Fibroblast of the aortic adventitia (primary cell): ENCODE measurements around the gene HMCN1. TPM values are rescaled to one million over a fixed set of nuclear protein-coding genes. Genes with fewer than 3 reads are reported as not detected.

Source experiments
- DNase-seq: peaks from one replicate; pipeline ENCODE4 v3.0.0-alpha.2; 2010; ENCODE audit warnings: low read depth
- H3K4me3 ChIP-seq: 2 replicates; pipeline ENCODE4 v1.5.1; 2011; ENCODE audit warnings: low read depth, mild to moderate bottlenecking, control low read depth, low read length, moderate library complexity
- total RNA-seq: library from RNA; depleted of rRNA; stranded (reverse); fragments of >200 nt; gene quantifications from 2 replicates; pipeline ENCODE4 v1.2.3, GENCODE V29; 2012; ENCODE audit warnings: low replicate concordance
- TF ChIP-seq, protein P1 (sequence below): IDR thresholded peaks from 2 replicates; pipeline ENCODE4 v1.5.1; 2011; ENCODE audit warnings: mild to moderate bottlenecking, low read length, control low read depth, inconsistent platforms; ENCODE audit not compliant: insufficient read depth

The HMCN1 gene
- total RNA-seq, 1 donor = 106 TPM

DNA sequence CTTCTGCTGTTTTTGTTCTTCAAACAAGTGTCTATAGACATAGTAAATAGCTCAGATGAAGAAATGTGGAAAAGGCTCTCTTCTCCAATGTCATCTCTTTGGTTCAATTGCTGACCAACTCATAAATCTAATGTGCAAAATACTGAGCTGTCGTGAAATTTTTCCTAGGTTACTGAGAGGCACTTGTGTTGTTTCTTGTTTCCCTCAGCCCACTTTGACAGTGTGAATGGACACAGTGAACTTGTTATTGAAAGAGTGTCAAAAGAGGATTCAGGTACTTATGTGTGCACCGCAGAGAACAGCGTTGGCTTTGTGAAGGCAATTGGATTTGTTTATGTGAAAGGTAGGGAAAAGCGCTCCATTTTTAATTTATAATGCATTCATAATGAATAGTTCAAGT, 395.6 kb downstream of the HMCN1 start:
- DNase-seq = no peak
- TF ChIP-seq, protein P1, sequence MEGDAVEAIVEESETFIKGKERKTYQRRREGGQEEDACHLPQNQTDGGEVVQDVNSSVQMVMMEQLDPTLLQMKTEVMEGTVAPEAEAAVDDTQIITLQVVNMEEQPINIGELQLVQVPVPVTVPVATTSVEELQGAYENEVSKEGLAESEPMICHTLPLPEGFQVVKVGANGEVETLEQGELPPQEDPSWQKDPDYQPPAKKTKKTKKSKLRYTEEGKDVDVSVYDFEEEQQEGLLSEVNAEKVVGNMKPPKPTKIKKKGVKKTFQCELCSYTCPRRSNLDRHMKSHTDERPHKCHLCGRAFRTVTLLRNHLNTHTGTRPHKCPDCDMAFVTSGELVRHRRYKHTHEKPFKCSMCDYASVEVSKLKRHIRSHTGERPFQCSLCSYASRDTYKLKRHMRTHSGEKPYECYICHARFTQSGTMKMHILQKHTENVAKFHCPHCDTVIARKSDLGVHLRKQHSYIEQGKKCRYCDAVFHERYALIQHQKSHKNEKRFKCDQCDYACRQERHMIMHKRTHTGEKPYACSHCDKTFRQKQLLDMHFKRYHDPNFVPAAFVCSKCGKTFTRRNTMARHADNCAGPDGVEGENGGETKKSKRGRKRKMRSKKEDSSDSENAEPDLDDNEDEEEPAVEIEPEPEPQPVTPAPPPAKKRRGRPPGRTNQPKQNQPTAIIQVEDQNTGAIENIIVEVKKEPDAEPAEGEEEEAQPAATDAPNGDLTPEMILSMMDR = no peak
- no peak overlapping the region for H3K4me3 ChIP-seq

DNA sequence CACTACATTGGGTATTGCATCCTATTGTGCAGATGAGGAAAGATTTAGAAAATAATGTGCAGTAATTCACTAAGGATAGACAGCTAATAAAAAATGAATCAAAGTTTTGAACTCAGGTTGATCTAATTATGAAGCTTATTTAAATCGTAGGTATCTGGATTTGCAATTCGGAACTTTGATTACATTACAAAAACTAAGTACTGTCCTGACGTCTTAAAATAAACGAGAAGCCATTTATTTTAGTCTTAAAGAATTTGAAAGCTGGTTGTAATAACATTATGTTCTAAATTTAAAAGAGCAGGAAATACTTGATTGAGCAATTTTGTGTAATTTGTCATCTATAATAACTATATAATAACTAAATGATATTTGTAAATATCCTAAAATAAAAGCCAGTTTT, 404.9 kb downstream of the HMCN1 start:
- no peak overlapping the region for H3K4me3 ChIP-seq
- TF ChIP-seq, protein P1 = no peak
- no peak for DNase-seq

DNA sequence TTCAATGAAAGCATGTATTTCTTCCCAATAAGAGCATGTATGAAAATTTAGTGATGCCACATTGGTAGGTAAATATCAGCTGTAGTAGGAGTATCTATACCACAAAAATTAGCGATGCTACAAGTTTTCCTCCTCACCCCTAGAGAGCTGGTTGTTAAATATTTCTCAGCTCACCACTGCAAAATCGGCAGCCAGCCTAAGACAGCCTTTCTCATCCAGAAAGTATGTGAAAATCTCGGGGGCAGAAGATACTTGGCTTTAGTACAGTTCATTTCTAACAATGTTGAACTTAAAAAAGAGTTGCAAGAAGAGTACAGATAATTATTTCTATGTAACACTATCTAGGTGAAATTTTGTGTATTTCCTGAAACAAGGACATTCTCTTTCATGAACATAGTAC, 405.5 kb downstream of the HMCN1 start:
- peak; percentile 76 for DNase-seq
- TF ChIP-seq, protein P1 = no peak
- no peak overlapping the region for H3K4me3 ChIP-seq

DNA sequence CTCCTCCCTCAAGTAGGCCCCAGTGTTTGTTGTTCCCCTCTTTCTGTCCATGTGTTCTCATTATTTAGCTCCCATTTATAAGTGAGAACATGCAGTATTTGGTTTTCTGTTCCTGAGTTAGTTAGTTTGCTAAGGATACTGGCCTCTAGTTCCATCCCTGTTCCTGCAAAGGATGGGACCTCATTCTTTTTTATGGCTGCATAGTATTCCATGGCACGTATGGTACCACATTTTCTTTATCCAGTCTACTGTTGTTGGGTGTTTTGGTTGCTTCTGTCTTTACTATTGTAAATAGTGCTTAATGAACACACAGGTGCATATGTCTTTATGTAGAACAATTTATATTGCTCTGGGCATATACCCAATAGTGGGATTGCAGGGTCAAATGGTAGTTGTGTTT, 408.0 kb downstream of the HMCN1 start:
- no peak for DNase-seq
- TF ChIP-seq, protein P1 = no peak
- H3K4me3 ChIP-seq = no peak overlapping the region

DNA sequence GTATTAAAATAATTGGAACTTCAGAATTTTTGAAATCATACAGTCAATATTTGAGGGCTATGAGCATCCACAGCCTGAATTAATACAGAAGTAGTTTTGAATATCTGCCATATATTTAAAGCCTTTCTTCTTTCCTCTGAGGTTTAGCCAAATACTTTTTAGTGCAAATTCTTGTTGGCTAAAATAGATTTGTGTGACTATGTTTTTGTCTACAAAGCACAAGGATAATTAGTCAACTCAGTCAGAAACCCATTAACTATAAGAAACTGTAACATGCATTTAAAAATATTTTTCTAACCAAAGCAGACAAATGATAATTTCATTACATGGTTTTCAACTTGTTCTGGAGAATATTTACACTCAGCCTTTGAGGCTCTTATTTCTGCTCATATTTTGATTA, 408.7 kb downstream of the HMCN1 start:
- TF ChIP-seq, protein P1 = no peak
- no peak for DNase-seq
- H3K4me3 ChIP-seq = no peak overlapping the region

DNA sequence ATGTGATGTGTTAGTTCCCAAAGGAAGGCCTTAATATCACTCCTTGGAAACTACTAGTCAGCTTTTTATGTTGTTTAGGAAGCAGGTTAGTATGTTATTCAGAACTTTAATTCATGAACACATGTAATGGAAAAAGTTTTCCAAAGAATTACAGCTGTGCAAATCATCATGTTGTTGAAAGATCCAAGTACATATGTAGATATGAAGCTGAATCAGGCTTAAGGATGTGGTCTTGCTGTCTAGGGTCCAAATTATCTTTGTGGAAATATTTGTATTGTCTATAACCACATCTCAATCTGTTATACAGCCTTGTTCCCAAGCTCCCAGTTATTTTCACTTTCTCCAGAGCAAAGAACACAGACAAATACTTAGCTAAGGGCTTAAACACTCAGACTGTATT, 409.3 kb downstream of the HMCN1 start:
- no peak overlapping the region for H3K4me3 ChIP-seq
- peak; percentile 28 for DNase-seq
- TF ChIP-seq, protein P1 = no peak

DNA sequence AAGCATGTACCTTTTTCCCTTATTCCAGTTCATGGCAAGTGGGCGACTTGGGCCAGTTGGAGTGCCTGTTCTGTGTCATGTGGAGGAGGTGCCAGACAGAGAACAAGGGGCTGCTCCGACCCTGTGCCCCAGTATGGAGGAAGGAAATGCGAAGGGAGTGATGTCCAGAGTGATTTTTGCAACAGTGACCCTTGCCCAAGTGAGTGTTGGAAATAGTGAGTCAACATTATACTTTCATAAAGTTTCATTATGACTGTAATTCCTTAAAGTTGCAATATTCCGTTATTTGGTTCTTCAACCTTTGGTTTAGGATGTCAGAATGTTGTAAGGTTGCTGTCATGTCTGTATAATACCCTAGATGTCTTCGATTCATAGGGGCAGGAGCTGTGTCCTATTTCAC, 410.3 kb downstream of the HMCN1 start:
- DNase-seq = no peak
- no peak overlapping the region for H3K4me3 ChIP-seq
- TF ChIP-seq, protein P1 = no peak
